HG02798 (cell line): Measurements from ENCODE around the gene SASH1.
"Not testable (repeated sequence)": the region's sequence is repeated elsewhere in the genome, so short reads cannot be mapped to it uniquely, and the experiment has no call there.

Experiments used
- ATAC-seq: cut with Tn5 transposase; IDR thresholded peaks from one replicate; pipeline ENCODE4 v1.9.1; 2021; ENCODE audit warnings: mild to moderate bottlenecking; ENCODE audit not compliant: unreplicated experiment, poor library complexity

The SASH1 gene

DNA sequence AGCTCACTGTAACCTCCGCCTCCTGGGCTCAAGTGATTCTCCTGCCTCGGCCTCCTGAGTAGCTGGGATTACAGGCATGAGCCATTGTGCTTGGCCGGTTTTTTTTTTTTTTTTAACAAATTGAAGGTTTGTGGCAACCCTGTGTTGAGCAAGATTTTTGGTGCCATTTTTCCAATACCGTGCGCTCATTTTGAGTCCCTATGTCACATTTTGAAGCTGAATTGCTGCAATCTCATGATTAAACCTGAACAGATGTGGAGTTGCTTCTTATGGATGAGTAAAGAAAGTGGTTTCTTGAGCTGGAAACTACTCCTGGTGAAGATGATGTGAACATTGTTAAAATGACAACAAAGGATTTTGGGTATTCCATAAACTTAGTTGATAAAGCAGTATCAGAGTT, 16.6 kb downstream of the SASH1 start:
- no peak for ATAC-seq

- ATAC-seq = no peak
Observed at GRCh38 chr6:148364056-148364824, 21.6 kb downstream of the SASH1 start.

DNA sequence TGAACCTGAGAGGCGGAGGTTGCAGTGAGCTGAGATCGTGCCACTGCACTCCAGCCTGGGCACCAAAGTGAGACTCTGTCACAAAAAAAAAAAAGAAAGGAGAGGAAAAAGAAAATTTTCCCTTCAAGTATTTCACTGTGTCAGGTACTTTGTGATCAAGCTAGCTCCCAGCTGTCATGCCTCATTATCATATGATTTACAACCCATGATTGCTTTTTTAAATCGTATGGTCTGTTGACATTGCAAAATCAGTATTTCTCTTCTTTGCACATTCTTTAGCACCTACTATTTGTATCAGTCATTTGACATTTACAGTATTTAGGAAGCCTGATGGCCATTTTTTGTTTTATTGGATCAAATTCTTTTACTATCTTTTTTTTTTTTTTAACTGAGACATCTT, 22.4 kb downstream of the SASH1 start:
- ATAC-seq = no peak

DNA sequence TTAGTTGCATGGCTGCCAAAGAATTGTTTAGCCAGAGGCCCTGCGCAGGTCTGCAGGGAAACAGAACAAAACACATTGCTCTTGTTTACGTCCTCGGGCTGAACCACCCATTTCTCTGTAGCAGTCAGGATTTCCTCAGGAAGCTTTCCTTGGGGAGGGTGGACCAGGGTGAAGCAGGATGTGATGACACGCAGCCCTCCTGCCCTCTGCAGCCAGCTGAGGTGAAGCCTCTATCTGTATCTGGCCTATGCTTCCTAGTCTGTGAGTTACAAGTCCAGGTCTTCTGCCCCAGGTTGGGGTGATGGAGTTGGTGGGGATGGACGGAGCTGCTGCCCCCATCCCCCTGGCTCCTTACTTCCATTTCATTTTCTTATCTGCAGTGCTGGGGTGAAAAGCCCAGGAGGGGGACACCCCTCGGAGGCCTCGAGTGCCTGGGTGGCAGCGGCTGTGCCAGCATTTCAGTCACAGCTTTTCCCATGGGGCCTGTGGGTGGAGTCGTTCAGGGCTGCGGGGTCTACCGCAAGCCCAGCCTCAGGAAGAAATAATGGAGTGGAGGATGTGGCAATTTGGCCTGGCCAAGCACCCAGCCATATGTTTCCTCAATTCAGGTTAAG, 24.9 kb downstream of the SASH1 start:
- ATAC-seq = no peak

- ATAC-seq = no peak
Observed at GRCh38 chr6:148370176-148370575, 27.5 kb downstream of the SASH1 start.

- ATAC-seq = no peak
Observed at GRCh38 chr6:148374040-148374774, 31.6 kb downstream of the SASH1 start.

DNA sequence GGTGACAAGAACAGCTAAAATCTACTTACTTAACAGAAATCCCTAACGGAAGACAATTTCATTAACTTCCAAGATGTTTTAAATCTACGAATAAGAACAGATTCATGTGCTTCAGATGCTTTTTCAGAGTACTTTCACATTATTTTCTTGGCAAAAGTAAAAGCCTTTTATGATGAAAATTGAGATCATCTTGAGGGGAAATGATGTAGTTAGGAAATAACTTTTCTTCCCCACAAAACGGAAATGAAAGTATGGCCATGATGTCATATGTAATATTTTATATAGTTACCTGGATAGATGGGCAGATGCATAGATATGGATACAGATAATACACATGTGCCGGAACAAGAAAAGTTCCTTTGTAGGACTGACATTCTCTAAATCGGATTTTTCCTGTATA, 32.8 kb downstream of the SASH1 start:
- ATAC-seq = no peak

DNA sequence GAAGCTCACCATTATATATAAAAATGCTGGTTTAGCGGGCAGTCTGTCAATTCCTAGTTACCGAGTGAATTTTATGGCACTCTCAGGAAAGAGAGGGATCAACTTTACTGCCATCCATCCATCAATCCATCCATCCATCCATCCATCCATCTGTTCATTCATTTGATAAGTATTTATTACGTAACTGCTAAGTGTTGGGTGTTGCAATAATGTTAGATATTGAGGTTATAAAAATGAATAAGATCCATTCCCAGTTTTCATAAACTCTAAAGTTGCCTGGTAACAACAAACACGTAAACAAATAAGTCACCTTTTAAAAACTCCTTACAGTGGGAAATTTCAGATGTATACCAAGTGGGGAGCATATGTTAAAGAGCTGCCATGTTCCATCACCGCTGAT, 36.8 kb downstream of the SASH1 start:
- no peak for ATAC-seq

DNA sequence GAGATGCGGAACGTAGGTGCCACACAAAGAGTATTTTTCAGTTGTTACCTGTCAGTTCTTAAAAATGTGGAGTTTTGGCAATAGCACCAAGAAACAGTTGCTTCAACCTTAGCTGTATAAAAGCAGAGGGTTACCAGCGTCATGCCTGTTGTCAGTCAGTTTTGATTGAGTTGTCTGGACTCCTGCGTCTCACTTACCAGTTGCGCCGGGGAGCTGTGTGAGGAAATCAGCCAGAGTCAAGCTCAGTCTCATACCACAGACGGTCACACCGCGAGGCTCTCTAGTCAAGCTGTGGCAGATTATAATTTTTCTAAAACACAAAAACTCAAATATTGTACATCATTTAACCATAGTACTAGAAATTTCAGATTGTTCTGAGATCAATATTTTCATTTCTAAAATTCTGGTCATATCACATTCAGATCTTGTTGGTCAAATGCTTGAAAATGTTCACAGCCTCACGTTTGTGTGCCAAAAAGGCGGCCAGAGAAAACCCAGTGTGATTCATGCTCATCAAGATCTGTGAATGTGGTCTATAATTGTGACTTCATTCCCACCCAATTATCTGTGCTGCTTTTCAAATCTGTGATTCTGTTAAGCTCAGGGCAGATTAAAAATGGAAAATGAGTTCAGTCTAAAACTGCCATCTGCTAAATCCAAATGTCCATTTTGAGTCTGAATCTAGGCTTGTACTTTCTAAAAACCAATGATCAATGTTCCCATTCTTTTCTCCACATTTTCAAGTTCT, 37.5 kb downstream of the SASH1 start:
- ATAC-seq = no peak

DNA sequence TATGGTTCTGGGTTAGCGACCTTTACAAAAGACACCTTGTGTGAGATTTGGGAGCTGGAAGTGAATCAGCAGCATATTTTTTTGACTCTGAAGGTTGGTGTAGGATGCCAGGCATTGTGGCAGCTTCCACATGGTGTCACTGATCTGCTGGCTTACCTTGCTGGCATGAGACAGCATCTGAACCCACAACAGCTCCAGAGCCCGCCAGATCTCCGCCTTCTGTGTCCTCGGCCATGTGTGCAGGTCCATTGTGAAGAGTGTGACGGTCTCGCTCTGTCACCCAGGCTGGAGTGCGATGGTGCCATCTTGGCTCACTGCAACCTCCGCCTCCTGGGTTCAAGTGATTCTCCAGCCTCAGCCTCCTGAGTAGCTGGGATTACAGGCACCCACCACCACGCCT, 39.4 kb downstream of the SASH1 start:
- ATAC-seq = not testable (repeated sequence)

- no peak for ATAC-seq
Observed at GRCh38 chr6:148382861-148383260, 40.2 kb downstream of the SASH1 start.

DNA sequence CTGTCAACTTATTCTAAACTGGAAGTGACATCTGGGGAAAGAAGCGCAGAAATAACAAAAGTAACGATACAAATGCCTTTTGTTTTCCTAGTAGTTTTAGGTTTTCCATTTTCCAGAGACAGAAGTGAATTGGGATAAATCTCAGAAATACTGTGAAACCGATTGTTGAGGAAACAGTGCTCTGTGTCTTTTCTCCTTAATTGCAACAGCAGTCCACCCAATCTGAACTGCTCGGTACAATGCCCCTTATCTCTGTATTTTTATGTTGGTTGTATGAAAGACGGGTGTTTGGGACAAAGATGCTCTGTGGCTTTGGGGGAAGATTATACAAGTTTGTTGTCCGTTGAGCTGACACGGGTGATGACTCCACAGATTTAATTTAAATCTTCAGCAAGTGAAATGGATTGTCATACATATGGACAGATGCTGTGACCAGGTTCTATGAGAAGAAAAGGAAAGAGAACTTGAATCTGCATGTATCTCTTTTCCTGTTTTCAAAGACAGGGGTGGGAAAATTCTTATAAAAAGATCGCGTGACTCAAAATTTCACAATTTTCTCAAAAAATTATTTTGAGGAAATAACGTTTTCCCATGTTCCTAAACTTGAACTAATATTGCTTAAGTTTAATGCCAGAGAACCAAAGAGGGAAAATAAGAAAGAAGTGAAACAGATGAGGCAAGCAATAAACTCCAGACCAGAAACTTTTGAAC, 41.2 kb downstream of the SASH1 start:
- ATAC-seq = no peak

DNA sequence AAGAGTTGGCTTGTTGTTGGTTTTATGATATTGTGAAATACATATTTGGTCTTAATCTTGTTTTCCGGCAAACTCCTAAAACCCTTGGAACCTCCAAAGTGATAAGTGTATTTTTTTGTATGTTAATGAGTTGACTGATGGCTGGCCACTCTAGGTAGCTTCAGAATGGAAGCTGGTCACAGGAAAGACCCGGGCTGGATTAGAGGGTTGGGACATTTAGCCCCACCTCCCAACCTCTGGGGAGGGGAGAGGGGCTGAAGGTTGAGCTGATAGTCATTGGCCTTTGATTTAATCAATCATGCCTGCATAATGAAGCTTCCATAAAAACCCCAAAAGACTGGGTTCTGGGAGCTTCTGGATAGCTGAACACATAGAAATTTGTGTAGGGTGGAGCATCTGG, 42.7 kb downstream of the SASH1 start:
- ATAC-seq = no peak

DNA sequence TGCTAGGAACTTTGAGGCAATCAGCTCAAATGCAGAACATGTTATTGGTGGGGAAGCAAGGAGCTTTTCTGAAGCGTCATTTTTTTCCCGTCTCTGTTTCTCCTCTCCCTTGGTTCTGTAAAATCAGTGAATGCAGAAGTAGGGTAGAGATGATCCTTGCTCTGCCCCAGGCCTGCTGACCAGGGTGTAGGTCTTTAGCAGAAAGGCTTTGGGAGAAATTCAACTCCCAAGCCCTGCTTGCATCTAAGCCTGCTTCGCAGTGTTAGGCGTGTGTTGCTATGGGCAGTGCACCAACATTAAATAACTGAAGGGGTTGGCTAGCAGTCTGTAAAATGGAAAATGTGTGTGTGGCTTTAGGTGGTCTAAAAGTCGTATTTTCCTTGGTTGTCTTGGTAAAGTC, 45.9 kb downstream of the SASH1 start:
- ATAC-seq = no peak

DNA sequence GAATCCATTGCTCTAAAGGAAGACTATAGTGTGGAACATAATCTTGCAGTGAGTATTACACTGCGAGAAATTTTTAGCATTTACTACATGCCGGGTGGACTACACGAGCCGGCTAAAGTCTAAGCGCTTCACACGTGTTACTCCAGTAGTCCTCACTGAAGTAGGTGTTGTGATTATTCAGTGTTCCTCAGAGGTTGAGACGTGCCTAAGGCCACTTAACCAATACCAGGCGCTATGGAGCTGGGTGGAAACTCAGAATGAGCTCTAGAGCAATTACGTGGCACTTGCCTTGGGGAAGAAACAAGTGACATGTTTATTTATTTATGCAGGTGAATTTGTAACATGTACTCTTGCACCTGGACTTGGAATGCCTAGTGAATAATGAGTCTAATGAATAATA, 46.4 kb downstream of the SASH1 start:
- no peak for ATAC-seq

GRCh38 chr6:148389917-148390316, 47.3 kb downstream of the SASH1 start:
- no peak for ATAC-seq

GRCh38 chr6:148392127-148392526, 49.5 kb downstream of the SASH1 start:
- not testable (repeated sequence) for ATAC-seq

DNA sequence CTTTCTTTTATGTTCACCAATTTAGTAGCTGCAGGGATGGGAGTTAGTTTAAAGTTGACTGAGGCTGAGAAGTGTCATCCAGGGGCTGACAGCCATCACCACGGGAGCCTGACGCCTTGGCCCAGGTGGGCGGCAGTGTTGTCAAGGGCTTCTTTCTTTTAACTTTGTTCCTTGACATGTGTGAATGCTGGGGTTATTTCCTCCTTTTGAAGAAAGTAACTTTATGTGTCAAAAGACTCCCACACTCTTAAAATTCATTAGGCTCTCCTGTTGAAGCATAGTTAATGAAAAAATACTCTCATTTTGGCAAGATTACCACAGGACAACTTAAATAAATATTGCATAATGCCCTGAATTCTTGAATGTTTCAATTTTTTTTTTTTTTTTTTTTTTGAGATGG, 50.0 kb downstream of the SASH1 start:
- ATAC-seq = no peak

DNA sequence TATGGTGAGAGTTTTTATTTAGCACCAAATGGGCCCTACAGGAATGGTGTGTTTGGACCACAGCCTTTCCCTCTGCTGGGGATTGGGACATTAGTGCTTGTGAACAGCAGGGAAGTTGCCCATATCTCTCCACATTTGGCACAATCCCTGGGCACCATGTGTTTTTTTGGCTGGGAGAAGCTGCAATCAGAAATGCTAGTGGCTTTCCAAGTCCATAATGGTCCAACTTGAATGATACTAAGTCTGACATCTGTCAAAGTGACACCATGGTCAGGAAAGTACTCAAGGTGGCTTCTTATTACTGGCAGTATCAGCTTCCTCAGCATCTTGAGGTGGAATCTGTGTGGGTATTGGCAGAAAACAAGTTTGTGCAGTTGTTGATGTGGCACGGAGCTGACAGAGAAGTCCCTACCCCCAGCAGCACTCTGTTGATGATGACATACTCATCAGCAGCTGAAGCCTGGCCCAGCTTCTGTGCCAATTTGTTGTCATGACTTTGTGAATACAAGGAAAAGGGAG, 53.0 kb downstream of the SASH1 start:
- ATAC-seq = no peak

DNA sequence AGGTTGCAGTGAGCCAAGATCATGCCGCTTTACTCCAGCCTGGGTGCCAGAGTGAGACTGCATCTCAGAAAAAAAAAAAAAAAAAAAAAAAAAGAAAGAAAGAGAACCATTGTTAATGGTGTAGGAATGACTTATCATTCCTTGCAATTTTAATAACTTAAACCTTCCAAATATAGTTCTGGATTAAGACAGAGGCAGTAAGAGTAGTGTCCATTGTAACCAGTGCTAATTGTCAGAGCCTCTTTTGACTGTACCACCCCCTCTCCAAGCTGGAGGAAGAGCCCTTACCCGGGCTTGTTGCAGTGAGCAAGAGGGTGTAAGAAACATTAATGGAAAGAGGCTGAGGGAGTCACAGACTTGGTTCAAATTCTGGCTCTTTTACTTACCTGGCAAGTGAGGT, 53.8 kb downstream of the SASH1 start:
- ATAC-seq = no peak
